H1 (cell line): ENCODE data around the gene PRPF6. TPM values are rescaled to one million over a fixed set of nuclear protein-coding genes. Genes with fewer than 3 reads are reported as not detected.

Source experiments
- JUND ChIP-seq: IDR thresholded peaks from 2 replicates; pipeline ENCODE4 v1.6.1; 2011; ENCODE audit warnings: mild to moderate bottlenecking, improper control_type of control experiment, low read length
- RNF2 ChIP-seq: fragments of 200-900, 300-1000 bp; sonication (generic); IDR thresholded peaks from 2 replicates; pipeline ENCODE4 v1.7.1; 2016; ENCODE audit warnings: borderline replicate concordance, low read depth, mild to moderate bottlenecking, antibody characterized with exemption, low read length; ENCODE audit not compliant: poor library complexity, severe bottlenecking; ENCODE audit errors: missing control alignments
- SIN3A ChIP-seq, 2 experiments: IDR thresholded peaks in 1 of 2; conservative IDR thresholded peaks in 1 of 2; 2 replicates each; pipeline ENCODE4 v1.6.1; 2011 to 2012; ENCODE audit warnings: low read length in 2 of 2, improper control_type of control experiment in 1 of 2, low read depth in 1 of 2, mild to moderate bottlenecking in 1 of 2
- SUZ12 ChIP-seq: fragments of 200-600 bp; sonication (generic); IDR thresholded peaks from 2 replicates; pipeline ENCODE4 v1.6.1; 2012; ENCODE audit warnings: mild to moderate bottlenecking, inconsistent platforms, low read length, moderate library complexity, mixed read lengths
- polyA plus RNA-seq, 7 experiments: library from polyadenylated mRNA; depleted of rRNA in 3 of 7; stranded (reverse) in 5 of 7; unstranded in 2 of 7; fragments of >200 nt in 5 of 7; fragments of 200-250 nt in 2 of 7; gene quantifications; 1 replicate in 5 of 7; 2 replicates in 1 of 7; 4 replicates in 1 of 7; pipeline versions ENCODE4 v1.2.1 to v1.2.3, GENCODE V29; 2011 to 2013; ENCODE audit warnings: missing spikeins in 2 of 7, mixed read lengths in 2 of 7
- total RNA-seq: library from RNA; stranded (reverse); fragmentation: NEBNext Ultra II Directional; extraction: Animal tissue kit (Norgen Biotek cat#: 25700); gene quantifications from 2 replicates; pipeline ENCODE4 v1.2.1, GENCODE V29; 2021
- TF ChIP-seq, protein P1 (sequence below): IDR thresholded peaks from 2 replicates; pipeline ENCODE4 v1.6.1; 2012; ENCODE audit warnings: inconsistent platforms
- TF ChIP-seq, protein P2 (sequence below): IDR thresholded peaks from 2 replicates; pipeline ENCODE4 v1.6.1; 2011; ENCODE audit warnings: low read length, improper control_type of control experiment
- TF ChIP-seq, protein P3 (sequence below): IDR thresholded peaks from 2 replicates; pipeline ENCODE4 v1.6.1; 2012; ENCODE audit warnings: inconsistent platforms

The PRPF6 gene
- total and polyA plus RNA-seq, 2 of the 8 experiments (the other 6 are each of a cell fraction or from before 2014, with no cell fraction given) = 27.9 to 76.9 TPM

DNA sequence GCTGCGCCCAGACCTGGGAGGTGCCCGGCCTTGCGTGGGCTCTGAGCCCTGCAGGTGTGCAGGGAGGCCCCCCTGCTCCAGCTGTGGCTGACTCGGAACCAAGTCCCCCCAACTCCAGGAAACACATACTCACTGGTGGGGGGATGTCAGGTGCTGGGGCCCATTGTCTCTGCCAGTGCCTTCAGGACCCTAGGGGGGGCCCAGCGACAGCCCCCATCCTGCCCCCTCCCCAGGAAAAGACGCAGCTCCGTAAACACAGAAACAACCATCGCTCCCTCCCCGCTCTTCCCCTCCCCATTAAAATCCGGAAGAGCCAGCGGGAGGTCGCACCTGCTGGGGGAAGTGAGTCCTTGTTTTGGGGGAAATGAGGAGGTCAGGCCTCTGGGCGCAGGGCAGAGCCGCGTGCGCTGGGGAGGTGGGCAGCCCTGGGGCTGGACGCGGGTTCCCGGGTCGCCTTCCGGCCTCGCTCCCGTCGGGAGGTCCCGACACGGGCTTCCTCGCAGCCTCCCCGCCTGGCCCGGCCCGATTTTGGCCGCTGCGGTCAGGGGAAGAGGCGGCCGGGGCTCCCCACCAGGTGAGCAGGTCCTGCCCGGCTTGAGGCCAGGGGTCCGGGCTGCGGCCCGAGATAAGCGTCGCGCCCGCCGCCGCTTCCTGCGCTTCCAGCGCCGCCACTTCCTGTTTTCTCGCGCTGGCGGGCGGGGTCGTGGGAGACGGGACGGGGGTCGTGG lies 61.3 kb downstream of the PRPF6 start (continued):
- TF ChIP-seq, protein P1, sequence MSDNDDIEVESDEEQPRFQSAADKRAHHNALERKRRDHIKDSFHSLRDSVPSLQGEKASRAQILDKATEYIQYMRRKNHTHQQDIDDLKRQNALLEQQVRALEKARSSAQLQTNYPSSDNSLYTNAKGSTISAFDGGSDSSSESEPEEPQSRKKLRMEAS = 0 out of 2 replicates have a peak, but pooled peaks have one; percentile 27
- TF ChIP-seq SUZ12 = peak; percentile 54
- no peak for TF ChIP-seq JUND
- TF ChIP-seq SIN3A (conservative IDR thresholded peaks at IDR 0.05 in 1 of 2, IDR thresholded peaks at IDR 0.05 in 1 of 2; ENCODE audit: low read depth in 1 of 2, low read length in 2 of 2) = no peak
- TF ChIP-seq, protein P2, sequence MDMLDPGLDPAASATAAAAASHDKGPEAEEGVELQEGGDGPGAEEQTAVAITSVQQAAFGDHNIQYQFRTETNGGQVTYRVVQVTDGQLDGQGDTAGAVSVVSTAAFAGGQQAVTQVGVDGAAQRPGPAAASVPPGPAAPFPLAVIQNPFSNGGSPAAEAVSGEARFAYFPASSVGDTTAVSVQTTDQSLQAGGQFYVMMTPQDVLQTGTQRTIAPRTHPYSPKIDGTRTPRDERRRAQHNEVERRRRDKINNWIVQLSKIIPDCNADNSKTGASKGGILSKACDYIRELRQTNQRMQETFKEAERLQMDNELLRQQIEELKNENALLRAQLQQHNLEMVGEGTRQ = no peak
- no peak for TF ChIP-seq RNF2
- TF ChIP-seq, protein P3, sequence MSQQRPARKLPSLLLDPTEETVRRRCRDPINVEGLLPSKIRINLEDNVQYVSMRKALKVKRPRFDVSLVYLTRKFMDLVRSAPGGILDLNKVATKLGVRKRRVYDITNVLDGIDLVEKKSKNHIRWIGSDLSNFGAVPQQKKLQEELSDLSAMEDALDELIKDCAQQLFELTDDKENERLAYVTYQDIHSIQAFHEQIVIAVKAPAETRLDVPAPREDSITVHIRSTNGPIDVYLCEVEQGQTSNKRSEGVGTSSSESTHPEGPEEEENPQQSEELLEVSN = peak; percentile 51; the same call in 1 of the 2 replicates
